GM12874 (cell line): ENCODE results near the gene LCK.

Experiments
- TF ChIP-seq, protein P1 (sequence below): IDR thresholded peaks from 2 replicates; pipeline ENCODE4 v1.5.1; 2011; ENCODE audit warnings: low read depth, mild to moderate bottlenecking, control low read depth, low read length, moderate library complexity; ENCODE audit not compliant: insufficient read depth

Gene LCK

DNA sequence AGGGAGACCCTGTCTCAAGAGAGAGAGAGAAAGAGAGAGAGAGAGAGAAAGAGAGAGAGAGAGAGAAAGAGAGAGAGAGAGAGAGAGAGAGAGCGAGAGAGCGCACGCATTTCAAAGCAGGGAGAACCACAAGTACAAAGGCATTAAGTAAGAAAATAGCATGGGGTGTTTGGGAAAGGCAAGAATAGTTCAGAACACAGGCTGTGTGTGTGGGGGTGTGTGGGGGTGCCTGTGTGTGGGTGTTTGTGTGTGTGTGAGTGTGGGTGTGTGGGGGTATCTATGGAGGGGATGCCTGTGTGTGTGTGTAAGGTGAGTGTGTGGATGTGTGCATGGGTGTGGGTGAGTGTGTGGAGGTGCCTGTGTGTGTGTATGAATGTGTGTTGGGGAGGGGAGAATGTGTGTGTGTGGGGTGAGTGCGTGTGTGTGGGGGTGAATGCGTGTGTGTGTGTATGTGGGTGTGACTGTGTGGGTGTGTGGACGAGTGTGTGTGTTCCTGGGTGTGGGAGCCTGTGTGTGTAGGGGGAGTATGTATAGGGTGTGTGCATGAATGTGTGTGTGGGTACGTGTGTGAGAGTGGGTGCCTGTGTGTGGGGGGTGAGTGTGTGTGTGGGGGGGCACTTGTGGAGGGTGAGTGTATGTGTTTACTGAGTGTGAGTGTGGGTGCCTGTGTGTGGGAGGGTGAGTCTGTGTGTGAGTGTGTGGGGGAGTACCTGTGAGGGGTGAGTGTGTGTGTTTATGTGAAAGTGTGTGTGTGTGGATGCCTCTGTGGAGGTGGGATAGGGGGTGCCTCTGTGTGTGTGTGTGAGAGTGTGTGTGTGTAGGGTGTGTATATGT, 21.7 kb downstream of the LCK start:
- TF ChIP-seq, protein P1, sequence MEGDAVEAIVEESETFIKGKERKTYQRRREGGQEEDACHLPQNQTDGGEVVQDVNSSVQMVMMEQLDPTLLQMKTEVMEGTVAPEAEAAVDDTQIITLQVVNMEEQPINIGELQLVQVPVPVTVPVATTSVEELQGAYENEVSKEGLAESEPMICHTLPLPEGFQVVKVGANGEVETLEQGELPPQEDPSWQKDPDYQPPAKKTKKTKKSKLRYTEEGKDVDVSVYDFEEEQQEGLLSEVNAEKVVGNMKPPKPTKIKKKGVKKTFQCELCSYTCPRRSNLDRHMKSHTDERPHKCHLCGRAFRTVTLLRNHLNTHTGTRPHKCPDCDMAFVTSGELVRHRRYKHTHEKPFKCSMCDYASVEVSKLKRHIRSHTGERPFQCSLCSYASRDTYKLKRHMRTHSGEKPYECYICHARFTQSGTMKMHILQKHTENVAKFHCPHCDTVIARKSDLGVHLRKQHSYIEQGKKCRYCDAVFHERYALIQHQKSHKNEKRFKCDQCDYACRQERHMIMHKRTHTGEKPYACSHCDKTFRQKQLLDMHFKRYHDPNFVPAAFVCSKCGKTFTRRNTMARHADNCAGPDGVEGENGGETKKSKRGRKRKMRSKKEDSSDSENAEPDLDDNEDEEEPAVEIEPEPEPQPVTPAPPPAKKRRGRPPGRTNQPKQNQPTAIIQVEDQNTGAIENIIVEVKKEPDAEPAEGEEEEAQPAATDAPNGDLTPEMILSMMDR, result no peak

DNA sequence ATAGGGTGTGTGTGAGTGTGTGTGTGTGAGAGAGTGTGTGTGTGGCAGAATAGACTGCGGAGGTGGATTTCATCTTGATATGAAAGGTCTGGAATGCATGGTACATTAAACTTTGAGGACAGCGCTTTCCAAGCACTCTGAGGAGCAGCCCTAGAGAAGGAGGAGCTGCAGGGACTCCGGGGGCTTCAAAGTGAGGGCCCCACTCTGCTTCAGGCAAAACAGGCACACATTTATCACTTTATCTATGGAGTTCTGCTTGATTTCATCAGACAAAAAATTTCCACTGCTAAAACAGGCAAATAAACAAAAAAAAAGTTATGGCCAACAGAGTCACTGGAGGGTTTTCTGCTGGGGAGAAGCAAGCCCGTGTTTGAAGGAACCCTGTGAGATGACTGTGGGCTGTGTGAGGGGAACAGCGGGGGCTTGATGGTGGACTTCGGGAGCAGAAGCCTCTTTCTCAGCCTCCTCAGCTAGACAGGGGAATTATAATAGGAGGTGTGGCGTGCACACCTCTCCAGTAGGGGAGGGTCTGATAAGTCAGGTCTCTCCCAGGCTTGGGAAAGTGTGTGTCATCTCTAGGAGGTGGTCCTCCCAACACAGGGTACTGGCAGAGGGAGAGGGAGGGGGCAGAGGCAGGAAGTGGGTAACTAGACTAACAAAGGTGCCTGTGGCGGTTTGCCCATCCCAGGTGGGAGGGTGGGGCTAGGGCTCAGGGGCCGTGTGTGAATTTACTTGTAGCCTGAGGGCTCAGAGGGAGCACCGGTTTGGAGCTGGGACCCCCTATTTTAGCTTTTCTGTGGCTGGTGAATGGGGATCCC, 22.5 kb downstream of the LCK start:
- TF ChIP-seq, protein P1, result no peak

DNA sequence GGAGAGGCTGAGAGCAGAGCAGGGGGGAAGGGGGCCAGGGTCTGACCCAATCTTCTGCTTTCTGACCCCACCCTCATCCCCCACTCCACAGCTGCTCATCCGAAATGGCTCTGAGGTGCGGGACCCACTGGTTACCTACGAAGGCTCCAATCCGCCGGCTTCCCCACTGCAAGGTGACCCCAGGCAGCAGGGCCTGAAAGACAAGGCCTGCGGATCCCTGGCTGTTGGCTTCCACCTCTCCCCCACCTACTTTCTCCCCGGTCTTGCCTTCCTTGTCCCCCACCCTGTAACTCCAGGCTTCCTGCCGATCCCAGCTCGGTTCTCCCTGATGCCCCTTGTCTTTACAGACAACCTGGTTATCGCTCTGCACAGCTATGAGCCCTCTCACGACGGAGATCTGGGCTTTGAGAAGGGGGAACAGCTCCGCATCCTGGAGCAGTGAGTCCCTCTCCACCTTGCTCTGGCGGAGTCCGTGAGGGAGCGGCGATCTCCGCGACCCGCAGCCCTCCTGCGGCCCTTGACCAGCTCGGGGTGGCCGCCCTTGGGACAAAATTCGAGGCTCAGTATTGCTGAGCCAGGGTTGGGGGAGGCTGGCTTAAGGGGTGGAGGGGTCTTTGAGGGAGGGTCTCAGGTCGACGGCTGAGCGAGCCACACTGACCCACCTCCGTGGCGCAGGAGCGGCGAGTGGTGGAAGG, 23.7 kb downstream of the LCK start:
- TF ChIP-seq, protein P1, result no peak

DNA sequence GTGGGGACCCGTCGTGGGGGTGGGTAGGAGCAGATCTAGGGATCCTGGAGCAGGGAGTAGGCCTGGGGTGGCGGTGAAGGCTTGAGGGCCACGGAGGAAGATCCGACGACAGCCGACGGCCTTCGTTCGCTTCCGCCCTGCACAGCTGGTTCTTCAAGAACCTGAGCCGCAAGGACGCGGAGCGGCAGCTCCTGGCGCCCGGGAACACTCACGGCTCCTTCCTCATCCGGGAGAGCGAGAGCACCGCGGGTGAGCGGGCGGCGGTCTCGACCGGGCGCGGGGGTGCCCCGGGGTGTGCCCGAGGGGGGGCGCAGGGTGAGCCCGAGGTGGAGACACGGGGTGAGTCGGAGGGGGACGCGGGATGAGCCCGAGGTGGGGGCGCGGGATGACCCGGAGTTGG, 24.4 kb downstream of the LCK start:
- TF ChIP-seq, protein P1, result no peak

DNA sequence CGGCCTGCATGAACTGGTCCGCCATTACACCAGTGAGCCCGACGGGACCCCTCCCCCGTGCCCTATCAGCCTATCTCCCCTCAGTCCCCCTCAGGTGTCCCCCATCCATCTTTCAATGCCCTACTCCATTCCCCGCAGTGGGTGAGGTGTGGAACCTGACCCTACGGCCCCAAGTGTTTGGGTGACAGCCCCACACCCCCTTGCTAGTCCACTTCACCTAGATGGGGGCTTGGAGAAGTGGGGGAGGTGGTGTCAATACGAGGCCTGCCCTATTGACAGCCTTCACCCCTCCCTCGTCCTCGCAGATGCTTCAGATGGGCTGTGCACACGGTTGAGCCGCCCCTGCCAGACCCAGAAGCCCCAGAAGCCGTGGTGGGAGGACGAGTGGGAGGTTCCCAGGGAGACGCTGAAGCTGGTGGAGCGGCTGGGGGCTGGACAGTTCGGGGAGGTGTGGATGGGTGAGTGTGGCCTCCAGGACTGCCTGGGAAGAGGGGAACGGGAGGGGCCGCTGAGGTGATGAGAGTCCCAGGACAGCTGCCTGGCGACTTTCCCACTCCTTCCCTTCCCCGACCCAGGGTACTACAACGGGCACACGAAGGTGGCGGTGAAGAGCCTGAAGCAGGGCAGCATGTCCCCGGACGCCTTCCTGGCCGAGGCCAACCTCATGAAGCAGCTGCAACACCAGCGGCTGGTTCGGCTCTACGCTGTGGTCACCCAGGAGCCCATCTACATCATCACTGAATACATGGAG, 25.1 kb downstream of the LCK start:
- TF ChIP-seq, protein P1, result no peak

DNA sequence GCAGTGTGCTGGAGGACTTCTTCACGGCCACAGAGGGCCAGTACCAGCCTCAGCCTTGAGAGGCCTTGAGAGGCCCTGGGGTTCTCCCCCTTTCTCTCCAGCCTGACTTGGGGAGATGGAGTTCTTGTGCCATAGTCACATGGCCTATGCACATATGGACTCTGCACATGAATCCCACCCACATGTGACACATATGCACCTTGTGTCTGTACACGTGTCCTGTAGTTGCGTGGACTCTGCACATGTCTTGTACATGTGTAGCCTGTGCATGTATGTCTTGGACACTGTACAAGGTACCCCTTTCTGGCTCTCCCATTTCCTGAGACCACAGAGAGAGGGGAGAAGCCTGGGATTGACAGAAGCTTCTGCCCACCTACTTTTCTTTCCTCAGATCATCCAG, 34.6 kb downstream of the LCK start:
- TF ChIP-seq, protein P1, result no peak

DNA sequence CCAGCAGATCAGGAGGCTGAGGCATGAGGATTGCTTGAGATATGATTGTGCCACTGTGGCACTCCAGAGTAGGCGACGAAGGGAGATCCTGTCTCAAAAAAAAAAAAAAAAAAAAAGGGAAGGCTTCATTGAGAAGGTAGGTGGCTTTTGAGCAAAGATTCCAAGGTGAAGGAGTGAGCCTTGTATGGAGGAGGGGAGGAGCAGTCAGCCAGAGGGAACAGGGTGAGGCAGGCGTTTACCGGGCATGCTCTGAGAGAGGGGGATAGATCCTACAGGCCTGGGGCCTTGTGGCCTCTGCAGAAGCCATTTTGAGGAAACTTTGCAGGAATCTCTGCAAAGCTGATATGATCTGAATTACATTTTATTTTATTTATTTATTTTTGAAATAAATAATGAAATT, 35.7 kb downstream of the LCK start:
- TF ChIP-seq, protein P1, result no peak
